HEK293 (cell line): ENCODE results near the gene PTCD1.

Source experiments
- CTCF ChIA-PET: fragments of 350-600 bp; formaldehyde crosslinking; extraction: SDS; loops from one replicate; lab custom pipeline; 2021; ENCODE audit warnings: antibody characterized with exemption; lab: Yijun Ruan, JAX
- POLR2A ChIA-PET: fragments of 300-600 bp; formaldehyde crosslinking; extraction: SDS; loops from one replicate; lab custom pipeline; 2020; ENCODE audit warnings: antibody characterized with exemption, inconsistent platforms; lab: Yijun Ruan, JAX
- H3K27ac ChIP-seq: fragments of 200-500 bp; sonication (Bioruptor generic); 2 replicates; pipeline ENCODE4 v1.5.1; 2014; ENCODE audit warnings: low read depth, low read length, control low read depth, inconsistent platforms; ENCODE audit errors: extremely low read depth
- H3K36me3 ChIP-seq, 2 experiments: fragments of 200-500 bp in 1 of 2; sonication (Bioruptor generic) in 1 of 2; 1 replicate in 1 of 2; 2 replicates in 1 of 2; pipeline ENCODE4 v1.5.1; 2014 to 2017; ENCODE audit warnings: inconsistent platforms in 2 of 2, low read length in 2 of 2; ENCODE audit not compliant: control insufficient read depth in 2 of 2, insufficient read depth in 1 of 2
- H3K4me1 ChIP-seq: fragments of 200-500 bp; sonication (Bioruptor generic); 2 replicates; pipeline ENCODE4 v1.5.1; 2014; ENCODE audit warnings: mild to moderate bottlenecking, low read length, inconsistent platforms; ENCODE audit not compliant: control insufficient read depth, insufficient read depth
- H3K4me3 ChIP-seq: 2 replicates; pipeline ENCODE4 v1.5.1; 2011; ENCODE audit warnings: low read depth, mild to moderate bottlenecking, control low read depth, low read length, moderate library complexity
- H3K9me3 ChIP-seq: fragments of 200-500 bp; sonication (Bioruptor generic); 2 replicates; pipeline ENCODE4 v1.5.1; 2014; ENCODE audit warnings: low read depth, low read length, inconsistent platforms; ENCODE audit not compliant: control insufficient read depth, insufficient read depth
- GLI4 ChIP-seq: fragments of 450-650 bp; formaldehyde crosslinking; IDR thresholded peaks from 2 replicates; pipeline ENCODE4 v1.5.1; 2016; ENCODE audit warnings: missing biosample characterization, missing genetic modification characterization
- OVOL3 ChIP-seq: fragments of 450-650 bp; formaldehyde crosslinking; IDR thresholded peaks from 2 replicates; pipeline ENCODE4 v1.5.1; 2016; ENCODE audit warnings: missing biosample characterization, missing genetic modification characterization
- WT1 ChIP-seq: fragments of 450-650 bp; formaldehyde crosslinking; IDR thresholded peaks from 2 replicates; pipeline ENCODE4 v1.5.1; 2016; ENCODE audit warnings: missing biosample characterization, missing genetic modification characterization
- ZFP41 ChIP-seq: fragments of 450-650 bp; formaldehyde crosslinking; IDR thresholded peaks from 2 replicates; pipeline ENCODE4 v1.5.1; 2016; ENCODE audit warnings: missing biosample characterization, missing genetic modification characterization, borderline replicate concordance
- ZNF184 ChIP-seq: fragments of 450-650 bp; IDR thresholded peaks from 2 replicates; pipeline ENCODE4 v1.5.1; 2018; ENCODE audit warnings: missing biosample characterization, mild to moderate bottlenecking, missing genetic modification characterization
- ZNF19 ChIP-seq: fragments of 450-650 bp; formaldehyde crosslinking; IDR thresholded peaks from 2 replicates; pipeline ENCODE4; 2016; ENCODE audit warnings: missing biosample characterization, missing genetic modification characterization, low read depth
- ZNF211 ChIP-seq: fragments of 450-650 bp; formaldehyde crosslinking; IDR thresholded peaks from 2 replicates; pipeline ENCODE4 v1.5.1; 2016; ENCODE audit warnings: low read depth, missing biosample characterization, missing genetic modification characterization
- ZNF223 ChIP-seq: fragments of 450-650 bp; formaldehyde crosslinking; IDR thresholded peaks from 2 replicates; pipeline ENCODE4 v1.5.1; 2016; ENCODE audit warnings: missing biosample characterization, missing genetic modification characterization
- ZNF248 ChIP-seq: fragments of 450-650 bp; formaldehyde crosslinking; IDR thresholded peaks from 2 replicates; pipeline ENCODE4 v1.5.1; 2017; ENCODE audit warnings: missing biosample characterization, missing genetic modification characterization
- ZNF366 ChIP-seq: fragments of 450-650 bp; formaldehyde crosslinking; conservative IDR thresholded peaks from 2 replicates; pipeline ENCODE4 v1.5.1; 2016; ENCODE audit warnings: missing biosample characterization, missing genetic modification characterization
- ZNF391 ChIP-seq: fragments of 450-650 bp; formaldehyde crosslinking; IDR thresholded peaks from 2 replicates; pipeline ENCODE4 v1.5.1; 2016; ENCODE audit warnings: low read depth, missing biosample characterization, missing genetic modification characterization, borderline replicate concordance
- ZNF473 ChIP-seq: fragments of 450-650 bp; formaldehyde crosslinking; IDR thresholded peaks from 2 replicates; pipeline ENCODE4 v1.5.1; 2017; ENCODE audit warnings: missing biosample characterization, missing genetic modification characterization
- ZNF707 ChIP-seq: fragments of 450-650 bp; formaldehyde crosslinking; IDR thresholded peaks from 2 replicates; pipeline ENCODE4 v1.5.1; 2016; ENCODE audit warnings: missing biosample characterization, missing genetic modification characterization
- ZSCAN16 ChIP-seq: fragments of 450-650 bp; formaldehyde crosslinking; IDR thresholded peaks from 2 replicates; pipeline ENCODE4 v1.5.1; 2016; ENCODE audit warnings: missing biosample characterization, missing genetic modification characterization
- ZSCAN23 ChIP-seq: fragments of 450-650 bp; formaldehyde crosslinking; IDR thresholded peaks from 2 replicates; pipeline ENCODE4 v1.5.1; 2016; ENCODE audit warnings: missing biosample characterization, missing genetic modification characterization
- TF ChIP-seq, protein P1 (sequence below): fragments of 450-650 bp; IDR thresholded peaks from 2 replicates; pipeline ENCODE4 v1.5.1; 2018; ENCODE audit warnings: missing biosample characterization, mild to moderate bottlenecking, missing genetic modification characterization
- TF ChIP-seq, protein P2 (sequence below): fragments of 450-650 bp; formaldehyde crosslinking; IDR thresholded peaks from 2 replicates; pipeline ENCODE4 v1.5.1; 2016; ENCODE audit warnings: missing biosample characterization, missing genetic modification characterization
- TF ChIP-seq, protein P3 (sequence below): IDR thresholded peaks from 2 replicates; pipeline ENCODE4 v1.6.1; 2011; ENCODE audit warnings: mild to moderate bottlenecking, low read depth, low read length, borderline replicate concordance
- TF ChIP-seq, protein P4 (sequence below): fragments of 450-650 bp; formaldehyde crosslinking; IDR thresholded peaks from 2 replicates; pipeline ENCODE4 v1.5.1; 2016; ENCODE audit warnings: missing biosample characterization, missing genetic modification characterization
- TF ChIP-seq, protein P5 (sequence below): fragments of 450-650 bp; formaldehyde crosslinking; IDR thresholded peaks from 2 replicates; pipeline ENCODE4 v1.5.1; 2016; ENCODE audit warnings: missing biosample characterization, missing genetic modification characterization

Gene PTCD1

DNA sequence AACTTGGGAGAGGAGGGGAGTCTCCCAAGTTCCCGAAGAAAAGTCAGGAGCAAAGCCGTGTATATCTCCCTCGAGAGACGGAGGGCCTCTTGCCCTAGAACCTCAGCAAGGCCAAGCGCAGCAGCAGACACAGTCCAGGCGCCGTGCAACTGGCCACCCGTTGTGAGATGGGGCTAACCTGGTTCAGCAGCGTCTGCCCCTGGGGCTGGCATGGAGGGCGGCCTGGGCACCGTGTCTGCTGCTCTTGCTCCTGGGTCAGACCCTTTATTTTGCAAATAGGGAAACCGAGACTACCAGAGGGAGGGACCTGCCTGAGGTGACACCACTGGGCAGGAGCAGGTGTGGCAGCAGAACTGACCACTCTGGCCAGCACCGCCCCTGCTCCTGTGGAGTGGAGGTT is 13.9 kb upstream of the PTCD1 start:
- ChIA-PET POLR2A (no interaction called here), CTCF (no interaction called here)
- Histone ChIP-seq H3K9me3 (no peaks in the 10 kb centered on the region), H3K4me1 (no peaks in the 10 kb centered on the region), H3K36me3 (peaks cover 10 to 97% of the 10 kb centered on the region in 2 experiments; a peak in 2 of 3 replicates), H3K4me3 (no peak overlapping the region), H3K27ac (no peak overlapping the region)
- TF ChIP-seq, protein P1, sequence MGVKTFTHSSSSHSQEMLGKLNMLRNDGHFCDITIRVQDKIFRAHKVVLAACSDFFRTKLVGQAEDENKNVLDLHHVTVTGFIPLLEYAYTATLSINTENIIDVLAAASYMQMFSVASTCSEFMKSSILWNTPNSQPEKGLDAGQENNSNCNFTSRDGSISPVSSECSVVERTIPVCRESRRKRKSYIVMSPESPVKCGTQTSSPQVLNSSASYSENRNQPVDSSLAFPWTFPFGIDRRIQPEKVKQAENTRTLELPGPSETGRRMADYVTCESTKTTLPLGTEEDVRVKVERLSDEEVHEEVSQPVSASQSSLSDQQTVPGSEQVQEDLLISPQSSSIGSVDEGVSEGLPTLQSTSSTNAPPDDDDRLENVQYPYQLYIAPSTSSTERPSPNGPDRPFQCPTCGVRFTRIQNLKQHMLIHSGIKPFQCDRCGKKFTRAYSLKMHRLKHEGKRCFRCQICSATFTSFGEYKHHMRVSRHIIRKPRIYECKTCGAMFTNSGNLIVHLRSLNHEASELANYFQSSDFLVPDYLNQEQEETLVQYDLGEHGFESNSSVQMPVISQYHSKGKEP (tag by site-specific recombination) = no peak
- TF ChIP-seq ZFP41 (tag by site-specific recombination) (no peak), ZSCAN16 (tag by site-specific recombination) (no peak), GLI4 (tag by site-specific recombination) (no peak), ZNF211 (tag by site-specific recombination) (no peak), ZNF248 (tag by site-specific recombination) (no peak), ZSCAN23 (tag by site-specific recombination) (no peak), WT1 (tag by site-specific recombination) (no peak), ZNF473 (tag by site-specific recombination) (no peak), ZNF19 (tag by site-specific recombination) (no peak), ZNF223 (tag by site-specific recombination) (no peak)
- TF ChIP-seq, protein P2, sequence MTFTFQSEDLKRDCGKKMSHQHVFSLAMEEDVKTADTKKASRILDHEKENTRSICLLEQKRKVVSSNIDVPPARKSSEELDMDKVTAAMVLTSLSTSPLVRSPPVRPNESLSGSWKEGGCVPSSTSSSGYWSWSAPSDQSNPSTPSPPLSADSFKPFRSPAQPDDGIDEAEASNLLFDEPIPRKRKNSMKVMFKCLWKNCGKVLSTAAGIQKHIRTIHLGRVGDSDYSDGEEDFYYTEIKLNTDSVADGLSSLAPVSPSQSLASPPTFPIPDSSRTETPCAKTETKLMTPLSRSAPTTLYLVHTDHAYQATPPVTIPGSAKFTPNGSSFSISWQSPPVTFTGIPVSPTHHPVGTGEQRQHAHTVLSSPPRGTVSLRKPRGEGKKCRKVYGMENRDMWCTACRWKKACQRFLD = no peak
- TF ChIP-seq, protein P3, sequence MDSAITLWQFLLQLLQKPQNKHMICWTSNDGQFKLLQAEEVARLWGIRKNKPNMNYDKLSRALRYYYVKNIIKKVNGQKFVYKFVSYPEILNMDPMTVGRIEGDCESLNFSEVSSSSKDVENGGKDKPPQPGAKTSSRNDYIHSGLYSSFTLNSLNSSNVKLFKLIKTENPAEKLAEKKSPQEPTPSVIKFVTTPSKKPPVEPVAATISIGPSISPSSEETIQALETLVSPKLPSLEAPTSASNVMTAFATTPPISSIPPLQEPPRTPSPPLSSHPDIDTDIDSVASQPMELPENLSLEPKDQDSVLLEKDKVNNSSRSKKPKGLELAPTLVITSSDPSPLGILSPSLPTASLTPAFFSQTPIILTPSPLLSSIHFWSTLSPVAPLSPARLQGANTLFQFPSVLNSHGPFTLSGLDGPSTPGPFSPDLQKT = no peak
- TF ChIP-seq, protein P4, sequence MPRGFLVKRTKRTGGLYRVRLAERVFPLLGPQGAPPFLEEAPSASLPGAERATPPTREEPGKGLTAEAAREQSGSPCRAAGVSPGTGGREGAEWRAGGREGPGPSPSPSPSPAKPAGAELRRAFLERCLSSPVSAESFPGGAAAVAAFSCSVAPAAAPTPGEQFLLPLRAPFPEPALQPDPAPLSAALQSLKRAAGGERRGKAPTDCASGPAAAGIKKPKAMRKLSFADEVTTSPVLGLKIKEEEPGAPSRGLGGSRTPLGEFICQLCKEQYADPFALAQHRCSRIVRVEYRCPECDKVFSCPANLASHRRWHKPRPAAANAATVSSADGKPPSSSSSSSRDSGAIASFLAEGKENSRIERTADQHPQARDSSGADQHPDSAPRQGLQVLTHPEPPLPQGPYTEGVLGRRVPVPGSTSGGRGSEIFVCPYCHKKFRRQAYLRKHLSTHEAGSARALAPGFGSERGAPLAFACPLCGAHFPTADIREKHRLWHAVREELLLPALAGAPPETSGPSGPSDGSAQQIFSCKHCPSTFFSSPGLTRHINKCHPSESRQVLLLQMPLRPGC (tag by site-specific recombination) = no peak

DNA sequence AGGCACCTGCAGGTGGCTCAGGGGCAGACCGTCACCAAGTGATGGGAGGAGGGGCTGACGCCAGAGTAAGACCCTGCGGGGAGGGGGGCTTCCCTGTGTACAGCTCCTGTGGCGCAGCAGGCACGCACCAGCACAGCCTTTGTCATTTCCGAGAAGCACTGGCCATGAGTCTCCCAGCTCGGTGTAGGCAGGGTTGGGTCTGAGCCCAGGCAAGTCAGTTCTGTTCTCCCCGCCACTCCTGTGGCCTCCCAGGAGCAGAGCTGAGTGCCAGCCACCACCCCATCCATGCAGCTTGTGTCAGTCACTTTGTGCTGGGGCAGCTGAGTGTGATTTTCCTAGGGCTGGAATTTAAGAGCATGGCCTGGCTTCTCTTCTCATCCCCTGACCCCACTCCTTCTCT is 13.3 kb upstream of the PTCD1 start:
- ChIA-PET POLR2A (interaction anchor here (1.5 kb wide), 1 partner anchor 14 kb away, joined by 5 read pairs; the partner anchor contains the start of genes CPSF4 and PTCD1), CTCF (no interaction called here)
- Histone ChIP-seq H3K4me3 (no peak overlapping the region), H3K4me1 (no peaks in the 10 kb centered on the region), H3K36me3 (peaks cover 15 to 92% of the 10 kb centered on the region in 2 experiments; a peak in 2 of 3 replicates), H3K27ac (no peak overlapping the region), H3K9me3 (no peaks in the 10 kb centered on the region)
- TF ChIP-seq ZNF391 = 0 out of 2 replicates have a peak, but pooled peaks have one; percentile 34
- no peak for TF ChIP-seq ZNF707
- no peak for TF ChIP-seq OVOL3
- TF ChIP-seq ZNF366 = no peak
- TF ChIP-seq, protein P5, sequence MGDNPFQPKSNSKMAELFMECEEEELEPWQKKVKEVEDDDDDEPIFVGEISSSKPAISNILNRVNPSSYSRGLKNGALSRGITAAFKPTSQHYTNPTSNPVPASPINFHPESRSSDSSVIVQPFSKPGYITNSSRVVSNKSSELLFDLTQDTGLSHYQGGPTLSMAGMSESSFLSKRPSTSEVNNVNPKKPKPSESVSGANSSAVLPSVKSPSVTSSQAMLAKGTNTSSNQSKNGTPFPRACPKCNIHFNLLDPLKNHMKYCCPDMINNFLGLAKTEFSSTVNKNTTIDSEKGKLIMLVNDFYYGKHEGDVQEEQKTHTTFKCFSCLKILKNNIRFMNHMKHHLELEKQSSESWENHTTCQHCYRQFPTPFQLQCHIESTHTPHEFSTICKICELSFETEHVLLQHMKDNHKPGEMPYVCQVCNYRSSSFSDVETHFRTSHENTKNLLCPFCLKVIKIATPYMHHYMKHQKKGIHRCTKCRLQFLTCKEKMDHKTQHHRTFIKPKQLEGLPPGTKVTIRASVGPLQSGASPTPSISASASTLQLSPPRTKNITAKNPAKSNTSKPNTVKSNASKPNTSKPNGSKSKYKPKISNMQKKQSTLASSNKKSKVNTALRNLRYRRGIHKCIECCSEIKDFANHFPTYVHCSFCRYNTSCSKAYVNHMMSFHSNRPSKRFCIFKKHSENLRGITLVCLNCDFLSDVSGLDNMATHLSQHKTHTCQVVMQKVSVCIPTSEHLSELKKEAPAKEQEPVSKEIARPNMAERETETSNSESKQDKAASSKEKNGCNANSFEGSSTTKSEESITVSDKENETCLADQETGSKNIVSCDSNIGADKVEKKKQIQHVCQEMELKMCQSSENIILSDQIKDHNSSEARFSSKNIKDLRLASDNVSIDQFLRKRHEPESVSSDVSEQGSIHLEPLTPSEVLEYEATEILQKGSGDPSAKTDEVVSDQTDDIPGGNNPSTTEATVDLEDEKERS (tag by site-specific recombination) = no peak
- no peak for TF ChIP-seq ZNF184 (tag by site-specific recombination)
